ENCODE measurements around the gene CSH1.
"Not testable (repeated sequence)": the region's sequence is repeated elsewhere in the genome, so short reads cannot be mapped to it uniquely, and the experiment has no call there.

DNA sequence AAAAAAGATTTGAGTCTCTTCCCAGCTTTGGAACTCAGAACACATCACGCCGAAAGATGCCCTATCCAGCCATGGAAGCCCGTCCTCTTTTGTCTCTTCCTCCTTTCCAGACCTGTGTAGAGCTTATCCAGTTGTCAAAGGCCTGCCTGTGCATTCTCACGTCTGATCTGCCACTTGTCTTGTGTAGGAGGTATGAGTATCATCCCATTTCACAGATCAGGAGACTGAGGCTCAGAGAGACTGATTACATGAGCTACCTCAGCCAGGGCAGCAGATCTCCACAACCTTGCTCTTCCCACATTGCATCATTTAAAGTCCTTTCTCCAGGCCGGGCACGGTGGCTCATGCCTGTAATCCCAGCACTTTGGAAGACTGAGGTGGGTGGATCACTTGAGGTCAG is 21.7 kb downstream of the CSH1 start:
- TF ChIP-seq CTCF, POLR2AphosphoS5 (IDR thresholded peaks at IDR 0.05): not testable (repeated sequence)

All from gastroesophageal sphincter (tissue), 3 donors.